ENCODE measurements around the gene CYP2B6. TPM values are rescaled to one million over a fixed set of nuclear protein-coding genes. Genes with fewer than 3 reads are reported as not detected.
"Not testable (repeated sequence)": the region's sequence is repeated elsewhere in the genome, so short reads cannot be mapped to it uniquely, and the experiment has no call there.

The CYP2B6 gene
- total and polyA plus RNA-seq, 7 donors, result 0.62 TPM; not detected in 6

- Histone ChIP-seq H3K36me3 (ENCODE audit: insufficient read depth in 1 of 2, low read depth in 1 of 2) (no peaks in the 10 kb centered on the region), H3K4me3 (no peak overlapping the region), H3K4me1 (no peaks in the 10 kb centered on the region), H3K27ac (no peak overlapping the region), H3K9me3 (no peaks in the 10 kb centered on the region), H3K27me3 (ENCODE audit: insufficient read depth in 3 of 3, low read length in 2 of 3) (peaks cover 0 to 19% (median 3%) of the 10 kb centered on the region in 3 donors)
- intact Hi-C loops (cut with DNase I), result no loop called here
- ATAC-seq (no peak), DNase-seq (no peak)
- TF ChIP-seq, protein P1, sequence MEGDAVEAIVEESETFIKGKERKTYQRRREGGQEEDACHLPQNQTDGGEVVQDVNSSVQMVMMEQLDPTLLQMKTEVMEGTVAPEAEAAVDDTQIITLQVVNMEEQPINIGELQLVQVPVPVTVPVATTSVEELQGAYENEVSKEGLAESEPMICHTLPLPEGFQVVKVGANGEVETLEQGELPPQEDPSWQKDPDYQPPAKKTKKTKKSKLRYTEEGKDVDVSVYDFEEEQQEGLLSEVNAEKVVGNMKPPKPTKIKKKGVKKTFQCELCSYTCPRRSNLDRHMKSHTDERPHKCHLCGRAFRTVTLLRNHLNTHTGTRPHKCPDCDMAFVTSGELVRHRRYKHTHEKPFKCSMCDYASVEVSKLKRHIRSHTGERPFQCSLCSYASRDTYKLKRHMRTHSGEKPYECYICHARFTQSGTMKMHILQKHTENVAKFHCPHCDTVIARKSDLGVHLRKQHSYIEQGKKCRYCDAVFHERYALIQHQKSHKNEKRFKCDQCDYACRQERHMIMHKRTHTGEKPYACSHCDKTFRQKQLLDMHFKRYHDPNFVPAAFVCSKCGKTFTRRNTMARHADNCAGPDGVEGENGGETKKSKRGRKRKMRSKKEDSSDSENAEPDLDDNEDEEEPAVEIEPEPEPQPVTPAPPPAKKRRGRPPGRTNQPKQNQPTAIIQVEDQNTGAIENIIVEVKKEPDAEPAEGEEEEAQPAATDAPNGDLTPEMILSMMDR (IDR thresholded peaks at IDR 0.05), result no peak
- 40 to 54% (median 47%) methylated on average over 6 of the region's 6 CpGs for WGBS, 3 donors
These were observed 39.6 kb downstream of the CYP2B6 start for GRCh38 chr19:41030651-41031050.

DNA sequence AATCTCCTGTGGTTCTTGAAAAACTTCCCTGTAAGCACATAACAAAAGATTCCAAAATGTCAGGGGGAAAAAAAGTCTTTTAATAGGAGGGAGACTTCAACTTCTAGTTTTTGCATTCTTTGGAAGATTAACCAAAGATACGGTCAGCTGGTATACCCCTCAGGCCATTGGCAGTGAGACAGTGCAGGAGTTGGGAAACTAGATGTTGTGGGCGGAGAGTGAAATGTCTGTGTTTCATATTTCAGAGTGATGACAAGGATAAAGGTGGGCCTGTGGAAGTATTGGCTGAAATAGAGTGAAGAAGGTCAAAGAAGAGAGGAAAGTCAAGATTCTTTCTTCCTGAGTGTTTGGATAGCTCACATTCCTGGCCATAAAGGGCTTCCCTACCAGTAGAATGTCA is 40.8 kb downstream of the CYP2B6 start:
- H3K36me3 ChIP-seq (ENCODE audit: insufficient read depth in 1 of 2, low read depth in 1 of 2), result no peaks in the 10 kb centered on the region
- no peak overlapping the region for H3K4me3 ChIP-seq
- peaks cover 0 to 10% (median 0%) of the 10 kb centered on the region in 3 donors for H3K27me3 ChIP-seq (ENCODE audit: insufficient read depth in 3 of 3, low read length in 2 of 3)
- H3K9me3 ChIP-seq, result no peaks in the 10 kb centered on the region
- H3K4me1 ChIP-seq, result no peaks in the 10 kb centered on the region
- intact Hi-C loops (cut with DNase I), result no loop called here
- ATAC-seq (no peak), DNase-seq (no peak)
- no peak overlapping the region for H3K27ac ChIP-seq
- WGBS, 3 donors, result 0 to 76% (median 61%) methylated on average over 2 of the region's 2 CpGs
- TF ChIP-seq, protein P1 (IDR thresholded peaks at IDR 0.05), result no peak

GRCh38 chr19:41033324-41033723 is 42.2 kb downstream of the CYP2B6 start:
- H3K36me3 ChIP-seq (ENCODE audit: insufficient read depth in 1 of 2, low read depth in 1 of 2), result not testable (repeated sequence)

DNA sequence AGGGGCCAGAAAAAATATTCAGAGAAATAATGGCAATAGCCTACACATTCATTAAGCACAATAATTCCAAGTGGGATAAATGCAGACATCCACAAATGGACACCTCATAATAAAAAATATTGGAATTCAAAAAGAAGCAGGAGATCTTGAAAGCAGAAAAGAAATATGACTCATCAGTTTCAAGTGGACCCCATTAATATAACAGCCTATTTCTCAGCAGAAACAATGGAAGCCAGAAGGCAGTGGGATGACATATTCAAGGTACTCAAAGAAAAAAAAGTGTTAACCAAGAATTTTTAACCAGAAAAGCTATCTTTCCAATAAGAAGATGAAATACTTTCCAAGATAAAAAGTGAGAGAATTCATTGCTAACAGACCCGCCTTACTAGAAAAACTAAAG is 48.7 kb downstream of the CYP2B6 start:
- Histone ChIP-seq H3K27ac (no peak overlapping the region), H3K36me3 (ENCODE audit: insufficient read depth in 1 of 2, low read depth in 1 of 2) (no peaks in the 10 kb centered on the region), H3K9me3 (no peaks in the 10 kb centered on the region), H3K4me3 (no peak overlapping the region), H3K4me1 (no peaks in the 10 kb centered on the region), H3K27me3 (ENCODE audit: insufficient read depth in 3 of 3, low read length in 2 of 3) (no peaks in the 10 kb centered on the region)
- no peak for DNase-seq
- WGBS, 3 donors, result 80 to 89% (median 87%) methylated on average over 1 of the region's 1 CpG
- TF ChIP-seq, protein P1 (IDR thresholded peaks at IDR 0.05), result no peak
- no peak for ATAC-seq
- intact Hi-C loops (cut with DNase I), result no loop called here

More at GRCh38 chr19:41033324-41033723, 42.2 kb downstream of the CYP2B6 start:
- WGBS, 3 donors, result 50 to 59% (median 51%) methylated on average over 6 to 7 of the region's 7 CpGs
- ATAC-seq; H3K27me3 ChIP-seq (ENCODE audit: insufficient read depth in 3 of 3, low read length in 2 of 3); DNase-seq; H3K4me1 ChIP-seq; intact Hi-C loops (cut with DNase I); H3K9me3 ChIP-seq; H3K4me3 ChIP-seq; H3K27ac ChIP-seq: not testable (repeated sequence)

DNA sequence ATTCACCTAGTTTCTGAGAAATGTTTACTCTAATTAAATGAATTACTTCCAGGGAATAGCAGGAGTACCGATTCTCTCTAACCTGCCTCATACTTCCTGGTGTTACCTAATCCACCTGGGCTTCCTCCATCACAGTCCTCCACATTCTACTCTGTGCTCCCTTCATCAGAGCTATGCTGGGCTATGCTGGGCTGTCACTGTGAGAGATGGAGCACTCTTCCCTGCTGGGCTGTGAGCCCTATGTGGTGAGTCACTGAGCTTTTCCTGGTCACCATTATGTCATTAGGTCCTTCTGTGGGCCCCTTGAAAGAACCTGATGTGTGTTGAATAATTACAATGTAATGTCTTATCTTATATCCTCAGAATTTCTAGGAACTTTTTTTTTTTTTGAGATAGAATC is 54.0 kb downstream of the CYP2B6 start:
- H3K9me3 ChIP-seq; H3K4me1 ChIP-seq; H3K27ac ChIP-seq; H3K27me3 ChIP-seq (ENCODE audit: insufficient read depth in 3 of 3, low read length in 2 of 3); H3K36me3 ChIP-seq (ENCODE audit: insufficient read depth in 1 of 2, low read depth in 1 of 2); ATAC-seq; DNase-seq; intact Hi-C loops (cut with DNase I); H3K4me3 ChIP-seq: not testable (repeated sequence)
- WGBS, 3 donors, result 80 to 95% (median 86%) methylated on average over 1 of the region's 1 CpG

DNA sequence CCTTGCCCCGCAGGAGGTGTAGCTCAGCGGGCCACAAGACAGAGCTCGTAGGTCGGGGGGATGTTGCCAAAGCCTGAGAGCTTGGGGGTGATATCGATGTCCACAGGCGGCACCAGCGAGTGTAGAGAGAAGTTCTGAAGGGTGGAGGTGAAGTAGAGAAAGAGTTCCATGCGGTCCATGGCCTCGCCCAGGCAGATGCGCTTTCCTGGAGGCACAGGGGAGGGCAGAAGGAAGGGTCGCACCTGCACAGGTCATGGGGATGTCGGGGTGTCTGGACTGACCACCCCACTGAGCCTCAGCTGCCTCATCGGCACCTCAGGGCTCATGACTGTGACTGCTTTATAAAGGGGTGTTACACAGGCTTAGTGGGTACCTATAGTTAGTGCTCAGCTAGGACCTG is 59.3 kb downstream of the CYP2B6 start:
- no peak overlapping the region for H3K4me3 ChIP-seq
- intact Hi-C loops (cut with DNase I), result no loop called here
- no peak for DNase-seq
- H3K27ac ChIP-seq, result no peak overlapping the region
- no peaks in the 10 kb centered on the region for H3K36me3 ChIP-seq (ENCODE audit: insufficient read depth in 1 of 2, low read depth in 1 of 2)
- H3K9me3 ChIP-seq, result no peaks in the 10 kb centered on the region
- H3K27me3 ChIP-seq (ENCODE audit: insufficient read depth in 3 of 3, low read length in 2 of 3), result peaks cover 0 to 3% (median 0%) of the 10 kb centered on the region in 3 donors
- 72 to 81% (median 77%) methylated on average over 13 of the region's 13 CpGs for WGBS, 3 donors
- ATAC-seq, result no peak
- TF ChIP-seq, protein P1 (IDR thresholded peaks at IDR 0.05), result no peak
- no peaks in the 10 kb centered on the region for H3K4me1 ChIP-seq

DNA sequence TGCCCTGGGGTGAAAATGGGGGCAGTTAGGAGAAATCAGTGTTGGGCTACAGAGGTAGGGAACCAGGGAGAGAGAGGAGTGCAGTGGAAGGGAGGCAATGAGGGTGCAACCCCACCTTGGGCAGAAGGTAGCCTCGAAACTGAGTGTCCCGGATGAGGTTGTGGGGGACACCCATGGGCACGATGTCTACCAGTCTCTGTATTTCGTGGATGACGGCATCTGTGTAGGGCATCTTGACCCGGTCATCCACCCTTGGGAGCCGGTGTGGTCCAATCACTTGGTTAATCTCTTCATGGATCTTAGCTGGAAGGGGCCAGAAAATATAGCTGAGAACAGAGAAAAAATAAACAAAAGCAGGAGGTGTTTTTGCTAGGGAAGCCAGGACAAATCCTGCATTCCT is 61.1 kb downstream of the CYP2B6 start:
- H3K27ac ChIP-seq; H3K9me3 ChIP-seq; intact Hi-C loops (cut with DNase I); H3K4me1 ChIP-seq; H3K4me3 ChIP-seq; DNase-seq; ATAC-seq; H3K36me3 ChIP-seq (ENCODE audit: insufficient read depth in 1 of 2, low read depth in 1 of 2); H3K27me3 ChIP-seq (ENCODE audit: insufficient read depth in 3 of 3, low read length in 2 of 3): not testable (repeated sequence)
- WGBS, 3 donors, result 81 to 90% (median 81%) methylated on average over 7 of the region's 7 CpGs

GRCh38 chr19:41053331-41053730 is 62.2 kb downstream of the CYP2B6 start:
- 81 to 86% (median 83%) methylated on average over 10 of the region's 10 CpGs for WGBS, 3 donors

More at GRCh38 chr19:41053331-41053730, 62.2 kb downstream of the CYP2B6 start:
- H3K9me3 ChIP-seq; H3K36me3 ChIP-seq (ENCODE audit: insufficient read depth in 1 of 2, low read depth in 1 of 2); H3K4me1 ChIP-seq; H3K4me3 ChIP-seq; DNase-seq; H3K27ac ChIP-seq; intact Hi-C loops (cut with DNase I); H3K27me3 ChIP-seq (ENCODE audit: insufficient read depth in 3 of 3, low read length in 2 of 3); ATAC-seq: not testable (repeated sequence)

All from psoas muscle (tissue), 8 donors.